Stomach (tissue), 9 donors: ENCODE measurements around the gene POU2AF1. TPM values are rescaled to one million over a fixed set of nuclear protein-coding genes. Genes with fewer than 3 reads are reported as not detected.

Source experiments
- DNase-seq, 2 donors: peaks; one replicate each; pipeline versions ENCODE4 v3.0.0 to v3.0.0-alpha.2; 2013 to 2019
- H3K27ac ChIP-seq, 5 donors: fragments of 200-600 bp in 4 of 5; sonication (generic) in 4 of 5; one replicate each; pipeline ENCODE4 v1.5.1; 2013 to 2019; ENCODE audit warnings: mild to moderate bottlenecking in 1 of 5, moderate library complexity in 1 of 5
- H3K27me3 ChIP-seq, 3 donors: fragments of 200-600 bp; sonication (generic); one replicate each; pipeline ENCODE4 v1.5.1; 2017 to 2019; ENCODE audit warnings: mixed run types in 1 of 3
- H3K36me3 ChIP-seq, 4 donors: fragments of 200-600 bp; sonication (generic); 1 replicate in 3 of 4; 2 replicates in 1 of 4; pipeline ENCODE4 v1.5.1; 2016 to 2019
- H3K4me1 ChIP-seq, 4 donors: fragments of 200-600 bp; sonication (generic); one replicate each; pipeline ENCODE4 v1.5.1; 2016 to 2019
- H3K4me3 ChIP-seq, 4 donors: fragments of 200-600 bp; sonication (generic) in 3 of 4; one replicate each; pipeline ENCODE4 v1.5.1; 2016 to 2019; ENCODE audit warnings: mild to moderate bottlenecking in 1 of 4
- H3K9me3 ChIP-seq, 4 donors: fragments of 200-600 bp; sonication (generic); one replicate each; pipeline ENCODE4 v1.5.1; 2016 to 2019
- CTCF ChIP-seq, 7 experiments: fragments of 450-650 bp in 4 of 7; fragments of 200-600 bp in 3 of 7; sonication (generic) in 3 of 7; IDR thresholded peaks; one replicate each; pipeline ENCODE4 v1.5.1; 2016 to 2019; ENCODE audit warnings: antibody characterized with exemption in 7 of 7, control low read depth in 2 of 7, mild to moderate bottlenecking in 1 of 7
- EP300 ChIP-seq: sonication (generic); formaldehyde crosslinking; IDR thresholded peaks from one replicate; pipeline ENCODE4 v1.6.1; 2017; ENCODE audit warnings: antibody characterized with exemption
- POLR2A ChIP-seq, 4 donors: fragments of 450-650 bp; IDR thresholded peaks; one replicate each; pipeline ENCODE4 v1.6.1; 2016; ENCODE audit warnings: antibody characterized with exemption in 4 of 4, control low read depth in 2 of 4, mild to moderate bottlenecking in 1 of 4, moderate library complexity in 1 of 4
- POLR2AphosphoS5 ChIP-seq, 3 donors: sonication (generic); formaldehyde crosslinking; IDR thresholded peaks; one replicate each; pipeline ENCODE4 v1.6.1; 2016; ENCODE audit warnings: antibody characterized with exemption in 3 of 3
- WGBS, 5 donors: extraction: QIAGEN DNeasy Blood & Tissue Kit in 3 of 5; methylation state at CpG; one replicate each; pipeline versions ENCODE4 v1.1.5 to v1.1.7; 2013 to 2018; 5-methylcytosine and 5-hydroxymethylcytosine counted together
- intact Hi-C: fragments of 100-400 bp; cut with DNase I; formaldehyde crosslinking; loops from one replicate; pipeline ENCODE4 v1.15.1; 2023; ENCODE audit warnings: low total_unique reads
- polyA plus RNA-seq, 3 donors: library from polyadenylated mRNA; stranded (reverse); fragments of 200-250 nt; gene quantifications; one replicate each; pipeline ENCODE4 v1.2.3, GENCODE V29; 2013
- total RNA-seq, 5 donors: library from RNA; depleted of rRNA; stranded (reverse); fragments of >200 nt; gene quantifications; one replicate each; pipeline versions ENCODE4 v1.1.0 to v1.2.3, GENCODE V29; 2014 to 2016
- donor health status: healthy with polysubstance abuse.
- donor health status: Bipolar disorder and iron deficiency.
- donor health status: healthy.

The POU2AF1 gene
- total and polyA plus RNA-seq, 8 donors = 2.8 to 43.2 (median 8.8) TPM; not detected in 1

DNA sequence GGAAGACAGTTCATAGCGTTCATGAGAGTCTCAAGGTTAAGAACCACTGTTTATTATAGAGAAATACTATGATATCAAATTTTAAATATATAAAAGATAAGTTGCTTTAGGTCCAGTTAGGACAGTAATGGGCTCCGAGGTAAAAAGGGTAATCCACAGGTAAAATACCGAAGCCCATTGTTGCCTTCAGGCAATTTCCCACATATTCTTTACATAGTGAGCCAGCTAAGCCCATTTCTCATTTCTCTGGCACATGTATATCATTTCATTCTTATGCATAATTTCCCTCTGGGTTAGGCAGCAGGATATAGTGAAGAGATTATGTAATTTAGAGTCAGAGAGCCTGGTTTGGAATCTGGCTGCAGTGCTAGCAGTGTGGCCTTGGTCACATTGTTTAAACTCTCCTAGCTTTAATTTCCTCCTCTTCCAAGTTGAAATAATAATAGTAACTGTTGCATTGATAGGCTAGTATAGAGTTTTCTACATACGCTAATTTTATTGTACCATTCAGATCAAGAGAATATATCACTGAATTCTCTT is 7.6 kb upstream of the POU2AF1 start:
- H3K4me1 ChIP-seq = peaks cover 0 to 15% (median 10%) of the 10 kb centered on the region in 4 donors
- no peaks in the 10 kb centered on the region for H3K36me3 ChIP-seq
- H3K27ac ChIP-seq = peak overlapping the region in 1 of 5 donors; percentile 49
- no peaks in the 10 kb centered on the region for H3K9me3 ChIP-seq
- WGBS, 5 donors = 69 to 79% (median 76%) methylated on average over 4 of the region's 4 CpGs
- TF ChIP-seq EP300 = no peak
- TF ChIP-seq POLR2A (IDR thresholded peaks at IDR 0.05) = no peak
- no peak for TF ChIP-seq POLR2AphosphoS5 (IDR thresholded peaks at IDR 0.05)
- no peak for TF ChIP-seq CTCF (IDR thresholded peaks at IDR 0.05)
- intact Hi-C loops = no loop called here
- no peak for DNase-seq
- no peak overlapping the region for H3K4me3 ChIP-seq
- no peaks in the 10 kb centered on the region for H3K27me3 ChIP-seq

- intact Hi-C loops = no loop called here
- WGBS, 5 donors = 93 to 100% (median 98%) methylated on average over 1 of the region's 1 CpG
- no peak for TF ChIP-seq POLR2A (IDR thresholded peaks at IDR 0.05)
- no peak for TF ChIP-seq POLR2AphosphoS5 (IDR thresholded peaks at IDR 0.05)
- no peak for TF ChIP-seq CTCF (IDR thresholded peaks at IDR 0.05)
- TF ChIP-seq EP300 = no peak
- no peak overlapping the region for H3K4me3 ChIP-seq
- DNase-seq = no peak
- no peak overlapping the region for H3K27ac ChIP-seq
- no peaks in the 10 kb centered on the region for H3K9me3 ChIP-seq
- peaks cover 0 to 15% (median 10%) of the 10 kb centered on the region in 4 donors for H3K4me1 ChIP-seq
- H3K27me3 ChIP-seq = no peaks in the 10 kb centered on the region
- no peaks in the 10 kb centered on the region for H3K36me3 ChIP-seq
Measured at GRCh38 chr11:111384494-111384893, 5.4 kb upstream of the POU2AF1 start.

GRCh38 chr11:111382451-111382850 is 3.4 kb upstream of the POU2AF1 start:
- peaks cover 0 to 6% (median 0%) of the 10 kb centered on the region in 3 donors for H3K27me3 ChIP-seq
- no peaks in the 10 kb centered on the region for H3K9me3 ChIP-seq
- intact Hi-C loops = no loop called here
- no peak overlapping the region for H3K4me3 ChIP-seq
- no peak for DNase-seq
- 88 to 96% (median 93%) methylated on average over 2 of the region's 2 CpGs for WGBS, 5 donors
- no peak overlapping the region for H3K27ac ChIP-seq
- peaks cover 0 to 10% (median 6%) of the 10 kb centered on the region in 4 donors for H3K4me1 ChIP-seq
- TF ChIP-seq POLR2AphosphoS5 (IDR thresholded peaks at IDR 0.05) (no peak), CTCF (IDR thresholded peaks at IDR 0.05) (no peak), EP300 (no peak), POLR2A (IDR thresholded peaks at IDR 0.05) (no peak)
- H3K36me3 ChIP-seq = no peaks in the 10 kb centered on the region

DNA sequence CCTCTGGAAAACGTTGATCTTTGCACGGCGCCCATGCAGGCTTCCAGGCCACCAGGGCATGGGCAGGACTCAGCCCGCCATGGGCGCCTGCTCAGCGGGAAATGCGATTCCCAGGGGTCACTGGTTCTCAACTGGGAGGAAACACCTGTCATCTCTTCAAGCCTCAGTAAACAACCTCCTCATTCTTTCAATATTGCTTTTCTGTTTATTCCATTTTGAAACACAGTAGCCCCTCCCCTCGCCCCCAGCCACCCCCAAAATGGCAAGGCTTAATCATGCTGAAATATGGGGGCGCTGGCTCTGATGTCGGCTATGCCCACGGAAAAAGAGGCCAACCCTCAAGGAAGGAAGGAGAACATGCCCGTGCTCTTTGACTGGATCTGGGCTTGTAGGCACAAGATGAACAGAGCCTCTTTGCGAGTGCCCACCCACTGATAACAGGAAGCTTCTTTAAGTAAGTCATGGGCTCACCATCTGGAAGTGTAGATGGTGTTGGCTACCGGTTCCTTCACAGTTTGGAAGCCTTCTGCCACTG is 594 bp upstream of the POU2AF1 start:
- intact Hi-C loops = no loop called here
- Histone ChIP-seq H3K9me3 (no peaks in the 10 kb centered on the region), H3K27ac (peak overlapping the region in 1 of 5 donors; percentile 46), H3K4me3 (no peak overlapping the region), H3K27me3 (peaks cover 0 to 6% (median 0%) of the 10 kb centered on the region in 3 donors), H3K4me1 (peaks cover 0 to 7% (median 1%) of the 10 kb centered on the region in 4 donors), H3K36me3 (no peaks in the 10 kb centered on the region)
- TF ChIP-seq POLR2A (IDR thresholded peaks at IDR 0.05) = no peak
- no peak for TF ChIP-seq CTCF (IDR thresholded peaks at IDR 0.05)
- no peak for TF ChIP-seq EP300
- TF ChIP-seq POLR2AphosphoS5 (IDR thresholded peaks at IDR 0.05) = no peak
- no peak for DNase-seq
- 72 to 87% (median 82%) methylated on average over 13 to 14 of the region's 14 CpGs for WGBS, 5 donors
